ENCODE data around the gene DGKB. TPM values are rescaled to one million over a fixed set of nuclear protein-coding genes. Genes with fewer than 3 reads are reported as not detected.

Gene DGKB
- total RNA-seq, 1 experiment from 2014 or later, result not detected

DNA sequence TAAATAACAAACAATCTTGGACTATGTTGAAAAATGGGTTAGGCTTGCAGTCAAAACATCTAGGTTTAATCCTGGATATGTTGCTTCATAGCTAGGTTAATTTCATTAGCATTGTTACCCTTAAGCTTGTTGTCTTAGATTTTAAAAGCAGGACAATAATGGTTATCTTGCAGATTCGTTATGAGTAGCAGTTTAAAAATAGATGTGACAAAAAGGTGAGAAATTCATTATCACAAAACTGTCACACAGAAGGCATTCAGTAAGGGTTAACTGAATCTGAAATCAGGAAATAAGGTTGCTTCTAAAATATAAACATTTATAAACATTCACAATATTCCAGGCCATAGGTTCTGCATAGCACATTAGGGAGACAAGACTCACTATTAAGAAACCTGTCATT, 483.9 kb downstream of the DGKB start:
- ATAC-seq, result no peak
- intact Hi-C loops (cut with micrococcal nuclease; ENCODE audit: unreplicated experiment), result no loop called here
- no peaks in the 10 kb centered on the region; the same call in 1 of the 2 replicates for H3K4me1 ChIP-seq (ENCODE audit: control insufficient read depth, insufficient read depth, low read length)
- no peaks in the 10 kb centered on the region for H3K9me3 ChIP-seq (ENCODE audit: control insufficient read depth, insufficient read depth, low read depth, low read length)
- ChIA-PET CTCF (no interaction called here), POLR2A (interaction anchor here (0.7 kb wide), 1 partner anchor 643 kb away, joined by 7 read pairs; no protein-coding TSS in a partner anchor)
- no peaks in the 10 kb centered on the region for H3K27me3 ChIP-seq (ENCODE audit: control insufficient read depth, insufficient read depth, low read length)
- no TSS peak for BruUV-seq (replicated peaks)
- H3K36me3 ChIP-seq (ENCODE audit: control insufficient read depth, insufficient read depth, low read length), result no peaks in the 10 kb centered on the region
- in situ Hi-C loops (cut with HindIII; ENCODE audit: low pct_unique_long_range_greater_than_20kb, low sequenced_read_pairs), result no loop called here
- no peak overlapping the region for H3K4me3 ChIP-seq (ENCODE audit: low read depth in 2 of 2, low read length in 2 of 2)
- TF ChIP-seq, protein P1, sequence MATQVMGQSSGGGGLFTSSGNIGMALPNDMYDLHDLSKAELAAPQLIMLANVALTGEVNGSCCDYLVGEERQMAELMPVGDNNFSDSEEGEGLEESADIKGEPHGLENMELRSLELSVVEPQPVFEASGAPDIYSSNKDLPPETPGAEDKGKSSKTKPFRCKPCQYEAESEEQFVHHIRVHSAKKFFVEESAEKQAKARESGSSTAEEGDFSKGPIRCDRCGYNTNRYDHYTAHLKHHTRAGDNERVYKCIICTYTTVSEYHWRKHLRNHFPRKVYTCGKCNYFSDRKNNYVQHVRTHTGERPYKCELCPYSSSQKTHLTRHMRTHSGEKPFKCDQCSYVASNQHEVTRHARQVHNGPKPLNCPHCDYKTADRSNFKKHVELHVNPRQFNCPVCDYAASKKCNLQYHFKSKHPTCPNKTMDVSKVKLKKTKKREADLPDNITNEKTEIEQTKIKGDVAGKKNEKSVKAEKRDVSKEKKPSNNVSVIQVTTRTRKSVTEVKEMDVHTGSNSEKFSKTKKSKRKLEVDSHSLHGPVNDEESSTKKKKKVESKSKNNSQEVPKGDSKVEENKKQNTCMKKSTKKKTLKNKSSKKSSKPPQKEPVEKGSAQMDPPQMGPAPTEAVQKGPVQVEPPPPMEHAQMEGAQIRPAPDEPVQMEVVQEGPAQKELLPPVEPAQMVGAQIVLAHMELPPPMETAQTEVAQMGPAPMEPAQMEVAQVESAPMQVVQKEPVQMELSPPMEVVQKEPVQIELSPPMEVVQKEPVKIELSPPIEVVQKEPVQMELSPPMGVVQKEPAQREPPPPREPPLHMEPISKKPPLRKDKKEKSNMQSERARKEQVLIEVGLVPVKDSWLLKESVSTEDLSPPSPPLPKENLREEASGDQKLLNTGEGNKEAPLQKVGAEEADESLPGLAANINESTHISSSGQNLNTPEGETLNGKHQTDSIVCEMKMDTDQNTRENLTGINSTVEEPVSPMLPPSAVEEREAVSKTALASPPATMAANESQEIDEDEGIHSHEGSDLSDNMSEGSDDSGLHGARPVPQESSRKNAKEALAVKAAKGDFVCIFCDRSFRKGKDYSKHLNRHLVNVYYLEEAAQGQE (IDR thresholded peaks at IDR 0.05; ENCODE audit: insufficient read depth in 1 of 2, low read depth in 2 of 2, low read length in 1 of 2), result no peak
- TF ChIP-seq TCF7L2 (IDR thresholded peaks at IDR 0.05; ENCODE audit: low read depth, low read length) (no peak), SIN3A (IDR thresholded peaks at IDR 0.05; ENCODE audit: borderline replicate concordance, insufficient read depth, low read depth, low read length) (no peak), CTCF (IDR thresholded peaks at IDR 0.05) (no peak), POLR2AphosphoS5 (IDR thresholded peaks at IDR 0.05; ENCODE audit: low read depth, low read length) (no peak)
- no peak overlapping the region for H3K27ac ChIP-seq (ENCODE audit: low read length)
- no peak for DNase-seq (ENCODE audit: low read depth, low spot score)

- no TSS peak for BruUV-seq (replicated peaks)
- H3K27me3 ChIP-seq (ENCODE audit: control insufficient read depth, insufficient read depth, low read length), result no peaks in the 10 kb centered on the region
- ATAC-seq, result no peak
- in situ Hi-C loops (cut with HindIII; ENCODE audit: low pct_unique_long_range_greater_than_20kb, low sequenced_read_pairs) (no loop called here), intact Hi-C loops (cut with micrococcal nuclease; ENCODE audit: unreplicated experiment) (no loop called here)
- H3K36me3 ChIP-seq (ENCODE audit: control insufficient read depth, insufficient read depth, low read length), result no peaks in the 10 kb centered on the region
- no peak overlapping the region for H3K27ac ChIP-seq (ENCODE audit: low read length)
- TF ChIP-seq TCF7L2 (IDR thresholded peaks at IDR 0.05; ENCODE audit: low read depth, low read length) (no peak), POLR2AphosphoS5 (IDR thresholded peaks at IDR 0.05; ENCODE audit: low read depth, low read length) (no peak), SIN3A (IDR thresholded peaks at IDR 0.05; ENCODE audit: borderline replicate concordance, insufficient read depth, low read depth, low read length) (no peak), CTCF (IDR thresholded peaks at IDR 0.05) (no peak)
- TF ChIP-seq, protein P1 (IDR thresholded peaks at IDR 0.05; ENCODE audit: insufficient read depth in 1 of 2, low read depth in 2 of 2, low read length in 1 of 2), result no peak
- ChIA-PET CTCF (no interaction called here), POLR2A (no interaction called here)
- no peaks in the 10 kb centered on the region; the same call in 1 of the 2 replicates for H3K4me1 ChIP-seq (ENCODE audit: control insufficient read depth, insufficient read depth, low read length)
- H3K9me3 ChIP-seq (ENCODE audit: control insufficient read depth, insufficient read depth, low read depth, low read length), result no peaks in the 10 kb centered on the region
- H3K4me3 ChIP-seq (ENCODE audit: low read depth in 2 of 2, low read length in 2 of 2), result no peak overlapping the region
- no peak for DNase-seq (ENCODE audit: low read depth, low spot score)
Measured at GRCh38 chr7:14414274-14414986, 488.1 kb downstream of the DGKB start.
